Islet of Langerhans (tissue), 1 donor: ENCODE results near the gene ANTXR2.

Experiments
- FAIRE-seq: peaks from one replicate; lab custom pipeline; 2011; peaks lifted over from hg19 to GRCh38; lab: Jason Lieb, UNC

Gene ANTXR2

DNA sequence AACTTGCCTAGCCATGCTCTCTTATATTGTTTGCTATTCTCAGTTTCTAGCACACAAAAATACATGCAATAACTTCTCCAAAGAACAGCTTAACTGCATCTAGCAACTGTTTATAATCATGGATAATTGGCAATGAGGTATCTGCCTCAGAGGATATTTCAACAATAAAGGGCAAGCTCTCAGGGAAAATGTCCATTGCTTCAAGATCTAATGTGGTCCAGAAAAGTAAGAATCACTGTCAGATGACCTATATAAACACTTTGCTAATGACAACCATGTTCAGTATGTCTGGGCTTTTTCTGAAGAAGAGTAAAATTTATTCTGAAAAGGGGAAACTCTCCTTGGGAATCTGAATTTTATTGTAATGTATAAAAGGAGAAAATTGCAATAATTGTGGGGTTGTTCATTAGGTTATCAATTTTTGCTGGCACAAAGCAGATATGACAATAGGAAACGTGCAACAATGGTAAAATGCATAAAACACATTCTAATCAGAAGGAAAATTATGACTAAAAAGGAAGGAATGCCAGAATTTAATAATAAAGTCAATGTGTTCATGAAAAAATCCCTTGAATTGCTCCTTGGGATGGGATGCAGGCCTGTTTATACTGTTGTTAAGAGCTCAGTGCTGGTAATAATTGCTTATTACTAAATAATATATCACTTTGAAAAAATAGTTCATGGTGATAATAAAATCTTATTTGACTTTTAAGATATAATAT, 90.3 kb downstream of the ANTXR2 start:
- peak; percentile 43 for FAIRE-seq

DNA sequence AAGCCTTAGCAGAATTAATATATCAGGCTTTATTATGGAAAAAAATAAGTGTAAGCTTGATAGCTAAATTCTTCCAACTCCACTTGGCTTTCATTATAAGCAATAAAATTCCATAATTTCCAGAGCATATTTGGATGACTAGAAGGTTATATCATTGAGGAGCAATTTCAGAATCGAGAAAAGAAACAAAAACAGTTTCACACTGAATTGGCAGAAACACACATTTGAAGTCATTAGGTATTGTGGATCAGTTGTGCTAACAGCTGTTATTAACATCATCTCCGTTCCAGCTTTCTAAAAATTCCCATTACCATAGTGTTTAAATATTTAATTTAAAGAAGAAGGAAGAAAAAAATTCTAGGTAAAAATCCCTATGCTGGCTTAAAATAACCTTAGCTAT, 92.6 kb downstream of the ANTXR2 start:
- FAIRE-seq: no peak

DNA sequence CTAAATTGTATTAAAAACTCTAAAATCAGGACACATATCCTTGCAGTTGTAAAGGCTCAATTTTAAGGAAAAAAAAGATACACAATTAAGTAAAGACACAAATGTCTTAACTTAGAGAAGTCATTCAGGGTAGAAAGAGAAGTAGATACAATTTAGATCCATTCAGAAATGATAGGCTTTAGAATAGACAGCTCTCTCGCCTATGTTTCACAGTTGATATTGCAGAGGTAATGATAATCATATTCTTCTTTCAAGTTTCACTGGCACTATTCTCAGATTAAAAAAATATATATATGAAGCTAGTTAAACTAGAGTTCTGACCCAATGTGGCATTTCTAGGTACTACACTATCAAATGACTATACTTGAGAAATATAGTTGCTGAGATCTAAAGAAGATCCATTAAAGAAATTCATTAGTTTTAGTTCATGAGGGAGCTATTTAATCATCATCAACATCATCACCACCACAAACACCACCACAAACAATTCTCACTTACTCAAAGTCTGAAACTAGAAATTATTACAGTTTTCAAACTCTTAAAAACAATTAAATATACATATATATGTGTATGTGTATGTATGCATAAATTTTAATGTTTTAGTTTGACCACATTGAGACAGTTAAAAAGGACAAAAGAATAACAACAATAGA, 93.1 kb downstream of the ANTXR2 start:
- no peak for FAIRE-seq

- no peak for FAIRE-seq
These were observed 95.7 kb downstream of the ANTXR2 start for GRCh38 chr4:79977131-79977840.

DNA sequence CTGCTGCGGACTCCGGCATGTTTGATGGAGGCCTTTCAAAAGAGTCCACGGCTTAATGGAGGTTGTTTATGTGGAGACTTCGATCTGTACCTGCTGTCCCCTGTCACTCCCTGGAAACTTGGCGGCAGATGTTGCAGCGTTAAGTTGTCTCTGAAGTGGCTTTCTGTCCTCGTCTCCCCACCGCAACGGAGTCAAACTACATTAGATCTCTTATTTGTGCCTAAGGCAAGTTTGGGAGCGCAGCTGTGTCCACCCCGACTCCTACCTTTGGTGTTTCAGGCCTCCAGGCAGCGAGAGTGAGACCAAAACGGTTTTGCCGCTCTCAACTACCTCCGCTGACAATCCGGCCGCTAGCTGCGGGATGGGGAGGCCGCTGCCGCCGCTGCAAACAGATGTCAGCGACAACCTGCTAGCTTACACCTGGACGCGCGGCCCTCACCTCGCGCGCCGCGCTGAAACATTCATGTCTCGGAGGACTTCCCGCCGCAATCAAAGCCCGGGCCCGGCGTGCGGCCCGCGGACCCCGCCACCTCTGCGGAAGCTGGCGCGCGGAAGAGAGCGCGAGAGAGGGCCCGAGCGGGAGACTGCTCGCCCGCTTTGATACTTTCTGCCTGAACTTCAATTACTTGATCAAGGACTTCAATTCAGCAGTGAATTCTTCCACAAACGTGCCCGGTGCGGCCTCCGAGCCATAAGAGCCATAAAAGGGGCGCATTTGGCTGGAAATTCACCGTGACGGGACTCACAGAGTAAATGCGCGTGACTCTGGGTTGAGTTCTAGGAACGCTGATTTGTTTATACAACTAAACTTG, 108.4 kb downstream of the ANTXR2 start:
- FAIRE-seq: no peak

DNA sequence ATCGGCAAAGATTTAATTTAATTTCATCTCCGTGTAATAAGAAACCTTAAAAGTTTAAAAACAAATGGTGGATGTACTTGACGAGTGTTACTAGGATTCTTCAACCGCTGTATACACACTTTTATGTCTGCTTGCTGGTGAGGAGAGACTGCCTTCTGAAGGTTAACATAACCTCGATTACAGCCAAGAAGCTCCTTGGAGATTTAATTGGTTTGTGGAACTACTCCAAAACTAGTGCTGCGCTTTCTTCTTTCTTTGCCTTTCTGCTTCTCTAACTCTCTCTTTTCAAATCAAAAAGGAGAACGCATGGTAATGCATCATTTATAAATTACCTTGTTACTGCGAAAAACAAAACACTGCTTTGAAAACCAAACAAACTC, 109.0 kb downstream of the ANTXR2 start:
- FAIRE-seq: no peak

DNA sequence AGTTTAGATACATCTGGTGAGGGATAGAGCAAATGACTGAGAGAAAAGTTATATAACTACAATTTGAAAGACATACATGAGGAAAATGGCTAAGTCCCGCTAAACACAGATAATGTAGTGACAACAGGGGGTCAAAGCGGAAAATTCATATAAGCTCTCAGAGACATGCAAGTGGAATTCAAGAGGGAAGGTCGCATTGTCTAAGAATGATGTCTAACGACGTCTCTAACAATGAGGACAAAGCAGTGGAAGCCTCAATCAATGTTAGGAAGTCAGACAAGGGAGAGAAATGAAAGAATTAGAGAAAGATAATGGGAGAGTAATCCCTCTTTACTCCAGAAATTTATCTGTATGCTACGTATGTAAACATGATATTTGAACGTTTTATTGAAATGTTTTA, 113.4 kb downstream of the ANTXR2 start:
- no peak for FAIRE-seq

- FAIRE-seq: no peak
These were observed 114.4 kb downstream of the ANTXR2 start for GRCh38 chr4:79958466-79959264.

DNA sequence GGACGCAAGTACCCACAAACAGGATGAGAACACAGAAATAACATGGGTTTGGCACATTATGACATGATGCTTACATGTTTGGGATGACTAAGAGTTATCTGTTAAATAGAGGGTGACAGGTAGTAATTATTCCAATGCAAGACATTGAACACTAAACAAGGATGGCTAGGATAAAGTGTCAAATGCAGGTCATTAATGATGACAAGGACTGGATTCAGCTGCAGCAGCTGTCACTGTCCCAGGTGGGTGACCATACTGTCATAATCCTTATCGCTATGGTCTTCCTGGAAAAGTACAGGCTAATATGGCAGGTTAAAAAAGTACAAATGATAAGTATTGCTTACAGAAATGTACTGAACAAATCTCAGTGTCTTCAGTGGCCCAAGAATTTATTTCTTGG, 123.9 kb downstream of the ANTXR2 start:
- FAIRE-seq: no peak

GRCh38 chr4:79948739-79949138, 124.3 kb downstream of the ANTXR2 start:
- FAIRE-seq: no peak

- no peak for FAIRE-seq
These were observed 124.8 kb downstream of the ANTXR2 start for GRCh38 chr4:79948261-79948660.

GRCh38 chr4:79947386-79947785, 125.6 kb downstream of the ANTXR2 start:
- no peak for FAIRE-seq

DNA sequence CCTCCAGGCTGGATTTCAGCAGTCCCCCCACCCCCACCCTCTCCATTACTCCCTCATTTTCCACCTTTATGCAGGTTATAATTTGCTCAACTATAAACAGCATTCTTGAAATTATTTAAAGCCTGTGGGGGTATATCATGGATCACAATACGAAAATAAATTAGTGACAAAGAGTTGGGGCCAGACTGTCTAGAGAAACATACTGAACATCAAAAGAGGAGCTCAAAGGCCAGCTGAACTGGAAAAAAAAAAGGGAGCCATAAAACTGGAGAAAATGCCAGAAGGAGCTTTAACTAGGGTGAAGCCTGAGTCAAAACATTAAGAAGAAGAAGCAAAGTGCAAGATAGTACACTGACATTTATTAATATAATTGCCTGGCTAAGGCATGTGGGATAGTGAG, 137.8 kb downstream of the ANTXR2 start:
- no peak for FAIRE-seq

DNA sequence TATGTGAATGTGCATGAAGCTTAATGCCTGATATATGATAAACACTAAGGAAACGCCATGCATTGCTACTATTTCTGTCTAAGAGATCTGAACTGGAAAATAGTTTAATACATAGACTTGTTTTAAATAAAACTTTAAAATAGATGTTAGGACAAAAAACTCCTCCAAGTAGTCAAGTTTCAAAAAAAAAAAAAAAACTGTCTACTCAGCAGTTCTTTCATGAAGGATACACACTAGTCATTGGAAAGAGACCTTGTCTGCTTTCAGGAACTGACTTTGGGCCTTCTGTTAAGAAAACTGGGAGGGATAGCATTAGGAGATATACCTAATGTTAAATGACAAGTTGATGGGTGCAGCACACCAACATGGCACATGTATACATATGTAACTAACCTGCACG, 138.4 kb downstream of the ANTXR2 start:
- FAIRE-seq: no peak

DNA sequence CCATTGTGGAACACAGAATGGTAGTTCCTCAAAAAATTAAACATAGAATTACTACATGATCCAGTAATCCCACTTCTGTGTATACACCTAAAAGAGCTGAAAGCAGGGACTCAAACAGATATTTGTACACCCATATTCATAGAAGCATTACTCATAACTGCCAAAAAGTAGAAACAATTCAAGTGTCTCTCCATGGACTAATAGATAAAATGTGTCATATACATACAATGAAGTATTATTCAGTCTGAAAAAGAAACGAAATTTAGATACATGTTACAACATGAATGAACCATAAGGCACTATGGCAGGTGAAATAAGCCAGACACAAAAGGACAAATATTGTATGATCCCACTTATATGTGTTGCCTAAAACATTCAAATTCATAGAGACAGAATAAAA, 145.1 kb downstream of the ANTXR2 start:
- FAIRE-seq: no peak

- no peak for FAIRE-seq
These were observed 149.7 kb downstream of the ANTXR2 start for GRCh38 chr4:79923281-79923680.

GRCh38 chr4:79922011-79922410, 151.0 kb downstream of the ANTXR2 start:
- FAIRE-seq: no peak

GRCh38 chr4:79920163-79920853, 152.7 kb downstream of the ANTXR2 start:
- no peak for FAIRE-seq

DNA sequence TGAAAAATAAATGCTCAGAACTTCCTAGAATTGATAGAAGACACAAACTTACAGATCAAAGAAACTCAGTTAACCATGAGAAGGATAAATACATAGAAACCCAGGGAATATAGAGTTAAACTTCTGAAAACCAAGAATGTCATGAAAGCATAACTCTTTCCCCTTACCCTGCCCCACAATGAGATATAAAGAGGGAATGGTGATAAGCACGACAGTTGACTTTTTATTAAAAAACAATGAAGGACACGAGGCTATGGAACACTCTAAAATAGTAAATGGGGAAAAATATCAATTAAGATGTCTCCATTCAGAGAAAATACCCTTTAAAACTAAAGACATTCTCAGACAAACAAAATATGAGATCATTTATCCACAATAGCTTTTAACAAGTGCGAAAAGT, 154.7 kb downstream of the ANTXR2 start:
- FAIRE-seq: no peak

DNA sequence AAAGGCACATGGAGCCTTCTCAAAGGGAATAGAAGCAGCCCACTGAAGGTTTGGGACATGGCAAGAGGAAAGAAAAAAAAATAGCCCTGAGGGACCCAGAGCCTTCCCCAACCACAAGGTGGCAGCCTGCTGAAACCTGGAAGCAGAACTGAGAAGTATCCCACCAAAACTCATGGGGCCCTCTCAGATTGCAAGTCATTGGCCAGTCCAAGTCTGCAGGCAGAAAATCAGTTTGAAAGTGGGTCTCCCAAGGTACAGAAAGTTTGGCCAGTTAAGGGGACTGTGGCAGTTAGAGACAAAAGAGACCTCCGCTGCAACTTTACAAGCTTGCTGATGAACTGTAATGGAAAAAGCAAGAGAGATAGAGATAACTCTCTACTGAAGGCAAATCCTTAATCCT, 155.8 kb downstream of the ANTXR2 start:
- no peak for FAIRE-seq

GRCh38 chr4:79915246-79915645, 157.8 kb downstream of the ANTXR2 start:
- FAIRE-seq: no peak
